AG04450 (cell line): ENCODE data around the gene DSE. TPM values are rescaled to one million over a fixed set of nuclear protein-coding genes. Genes with fewer than 3 reads are reported as not detected.

Source experiments
- CTCF ChIA-PET: fragments of 300-600, 350-600 bp; formaldehyde crosslinking; extraction: SDS; loops from one replicate; lab custom pipeline; 2022; ENCODE audit warnings: antibody characterized with exemption, inconsistent platforms; lab: Charles Lee
- POLR2A ChIA-PET: fragments of 350-600 bp; formaldehyde crosslinking; extraction: SDS; loops from one replicate; lab custom pipeline; 2021; ENCODE audit warnings: antibody characterized with exemption, inconsistent platforms; lab: Yijun Ruan, JAX
- DNase-seq: peaks from one replicate; pipeline ENCODE4 v3.0.0-alpha.2; 2011; ENCODE audit warnings: low read depth, low spot score
- H3K27ac ChIP-seq: one replicate; pipeline ENCODE4 v1.5.1; 2012; ENCODE audit warnings: low read depth, low read length, control low read depth
- H3K27me3 ChIP-seq: one replicate; pipeline ENCODE4 v1.6.0; 2012; ENCODE audit warnings: low read length; ENCODE audit not compliant: control insufficient read depth, insufficient read depth
- H3K4me3 ChIP-seq: 2 replicates; pipeline ENCODE4 v1.5.1; 2011; ENCODE audit warnings: mild to moderate bottlenecking, low read depth, low read length, control low read depth
- H3K9me3 ChIP-seq: 2 replicates; pipeline ENCODE4 v1.5.1; 2012; ENCODE audit warnings: low read length; ENCODE audit not compliant: control insufficient read depth, insufficient read depth
- CTCF ChIP-seq: IDR thresholded peaks from 2 replicates; pipeline ENCODE4 v1.5.1; 2011; ENCODE audit warnings: low read depth, low read length, control low read depth, inconsistent platforms
- polyA plus RNA-seq: library from polyadenylated mRNA; depleted of rRNA; stranded (reverse); fragments of >200 nt; gene quantifications from 2 replicates; pipeline ENCODE4 v1.2.3, GENCODE V29; 2011

Gene DSE
- polyA plus RNA-seq, 1 experiment: 86.2 TPM

DNA sequence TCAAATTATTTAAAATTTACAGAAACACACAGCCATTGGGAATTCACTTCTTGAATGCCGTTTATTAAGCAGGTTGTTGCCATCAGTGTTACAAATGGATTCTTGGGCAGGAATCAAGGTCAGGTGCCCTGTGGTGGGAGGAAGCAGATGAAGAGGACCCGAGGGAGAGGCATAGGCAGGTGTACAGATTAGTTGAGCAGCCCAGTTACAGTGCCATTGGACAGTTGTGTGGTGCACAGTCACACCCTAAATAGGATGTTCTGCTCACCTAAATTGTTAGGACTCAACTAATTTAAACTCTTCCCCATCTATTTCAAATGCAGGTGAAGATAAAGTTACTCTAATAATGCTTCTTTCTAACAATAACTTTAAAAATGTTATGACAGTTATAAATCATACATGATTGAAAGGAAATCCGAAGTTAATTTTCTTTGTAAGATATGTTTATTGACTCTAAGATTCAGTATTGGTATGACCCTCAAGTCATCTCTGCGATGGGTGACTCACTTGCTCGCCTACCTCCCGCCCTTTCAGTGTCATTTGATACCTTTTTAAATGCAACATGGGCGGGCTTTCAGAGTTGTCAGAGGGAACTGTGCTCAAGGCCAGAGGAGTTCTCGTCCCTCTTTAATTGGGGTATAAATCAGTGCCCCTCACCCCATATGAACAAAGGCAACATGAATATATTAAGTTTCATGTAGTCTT is 35.1 kb downstream of the DSE start:
- ChIA-PET CTCF (interaction anchor here (1.0 kb wide), 1 partner anchor 118 kb away, joined by 3 read pairs; no protein-coding TSS in a partner anchor), POLR2A (interaction anchor here (1.2 kb wide), 2 partner anchors 34 to 41 kb away, joined by 5 read pairs; partner anchors contain the start of gene DSE)
- Histone ChIP-seq H3K9me3 (no peaks in the 10 kb centered on the region), H3K27me3 (no peaks in the 10 kb centered on the region), H3K27ac (peak overlapping the region; percentile 65), H3K4me3 (peak overlapping the region; percentile 14; the same call in 1 of the 2 replicates)
- DNase-seq: no peak
- TF ChIP-seq CTCF: no peak

GRCh38 chr6:116406678-116407345 is 36.1 kb downstream of the DSE start:
- no peak for DNase-seq
- POLR2A ChIA-PET: interaction anchor here (1.0 to 1.4 kb wide), 2 partner anchors 16 to 35 kb away, joined by 4 to 5 read pairs; no protein-coding TSS in a partner anchor
- Histone ChIP-seq H3K9me3 (no peaks in the 10 kb centered on the region), H3K4me3 (no peak overlapping the region), H3K27me3 (no peaks in the 10 kb centered on the region), H3K27ac (peak overlapping the region; percentile 68)
- CTCF ChIA-PET: interaction anchor here (1.0 to 1.5 kb wide), 2 partner anchors 38 to 154 kb away, joined by 3 to 5 read pairs; no protein-coding TSS in a partner anchor
- no peak for TF ChIP-seq CTCF

- POLR2A ChIA-PET: no interaction called here
- no peak for DNase-seq
- no peak overlapping the region for H3K4me3 ChIP-seq
- no peak for TF ChIP-seq CTCF
- H3K27ac ChIP-seq: no peak overlapping the region
- H3K27me3 ChIP-seq: no peaks in the 10 kb centered on the region
- CTCF ChIA-PET: no interaction called here
- H3K9me3 ChIP-seq: no peaks in the 10 kb centered on the region
These were observed 37.7 kb downstream of the DSE start for GRCh38 chr6:116408491-116408890.

GRCh38 chr6:116409756-116410155 is 39.0 kb downstream of the DSE start:
- Histone ChIP-seq H3K27me3 (no peaks in the 10 kb centered on the region), H3K9me3 (no peaks in the 10 kb centered on the region), H3K4me3 (no peak overlapping the region), H3K27ac (no peak overlapping the region)
- no peak for DNase-seq
- CTCF ChIA-PET: interaction anchor here (0.8 to 1.3 kb wide), 2 partner anchors 10 to 94 kb away, joined by 3 read pairs; no protein-coding TSS in a partner anchor
- no peak for TF ChIP-seq CTCF
- POLR2A ChIA-PET: no interaction called here

DNA sequence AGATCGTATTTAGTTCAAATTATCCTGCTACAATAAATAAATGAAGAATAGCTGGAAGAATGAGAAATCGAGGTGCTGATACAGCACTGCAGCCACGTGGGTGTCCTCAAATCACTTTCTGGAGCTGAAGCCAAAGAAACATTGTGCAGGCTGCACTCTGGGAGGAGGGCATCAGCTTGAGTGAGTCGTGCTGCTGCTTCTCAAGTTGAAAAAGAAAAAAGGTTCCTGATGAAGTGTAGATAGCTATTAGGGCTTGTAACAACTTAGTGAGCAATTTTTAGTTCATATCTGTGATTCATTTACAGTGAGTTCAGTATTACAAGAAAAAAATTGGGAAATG is 40.5 kb downstream of the DSE start:
- no peak overlapping the region for H3K27ac ChIP-seq
- CTCF ChIA-PET: interaction anchor here (1.0 to 2.2 kb wide), 3 partner anchors 8 to 150 kb away, joined by 3 to 10 read pairs (median 3); no protein-coding TSS in a partner anchor
- H3K9me3 ChIP-seq: no peaks in the 10 kb centered on the region
- POLR2A ChIA-PET: interaction anchor here (1.1 kb wide), 1 partner anchor 40 kb away, joined by 6 read pairs; no protein-coding TSS in a partner anchor
- no peak overlapping the region for H3K4me3 ChIP-seq
- no peak for TF ChIP-seq CTCF
- DNase-seq: no peak
- H3K27me3 ChIP-seq: no peaks in the 10 kb centered on the region
